Hippocampal formation (tissue), 2 donors: ENCODE measurements around the gene PHLDB2.

Experiments
- DNase-seq, 2 donors: peaks; one replicate each; lab custom pipeline; 2025; lab: John Stamatoyannopoulos, UW

Gene PHLDB2

GRCh38 chr3:111882799-111883198 lies 23.7 kb downstream of the PHLDB2 start:
- no peak for DNase-seq

DNA sequence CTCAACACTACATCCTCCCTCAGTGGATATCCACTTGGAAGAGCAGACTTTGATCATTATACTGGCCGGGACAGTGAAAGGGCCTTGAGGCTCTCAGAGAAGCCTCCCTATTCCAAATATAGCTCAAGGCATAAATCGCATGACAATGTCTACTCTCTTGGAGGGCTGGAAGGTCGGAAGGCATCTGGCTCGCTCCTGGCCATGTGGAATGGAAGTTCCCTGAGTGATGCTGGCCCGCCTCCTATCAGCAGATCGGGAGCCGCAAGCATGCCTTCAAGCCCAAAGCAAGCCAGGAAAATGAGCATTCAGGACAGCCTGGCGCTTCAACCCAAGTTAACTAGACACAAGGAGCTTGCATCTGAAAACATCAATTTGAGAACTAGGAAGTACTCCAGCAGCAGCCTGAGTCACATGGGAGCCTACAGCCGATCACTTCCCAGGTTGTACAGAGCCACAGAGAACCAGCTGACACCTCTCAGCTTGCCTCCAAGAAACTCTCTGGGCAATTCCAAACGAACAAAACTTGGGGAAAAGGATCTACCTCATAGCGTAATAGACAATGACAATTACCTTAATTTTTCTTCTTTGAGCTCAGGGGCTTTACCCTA lies 25.4 kb downstream of the PHLDB2 start:
- no peak for DNase-seq

DNA sequence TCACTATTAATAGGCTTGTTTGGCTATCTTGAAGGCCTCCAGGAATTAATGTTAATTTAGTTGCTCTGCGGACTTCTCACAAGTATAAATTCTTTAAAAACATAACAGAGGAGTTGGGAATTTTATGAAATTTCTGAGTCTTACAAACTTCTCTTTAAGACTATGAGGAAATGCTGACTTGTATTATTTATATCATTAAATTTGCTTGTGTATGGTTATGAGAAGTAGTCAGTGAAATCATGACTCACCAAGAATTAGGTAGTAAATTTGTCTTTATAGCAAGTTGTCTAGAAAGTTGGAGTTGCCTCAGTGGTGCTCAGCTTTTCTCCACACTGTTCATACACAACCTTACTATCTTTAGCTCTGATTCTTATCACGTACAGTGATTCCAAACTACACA lies 26.5 kb downstream of the PHLDB2 start:
- no peak for DNase-seq

DNA sequence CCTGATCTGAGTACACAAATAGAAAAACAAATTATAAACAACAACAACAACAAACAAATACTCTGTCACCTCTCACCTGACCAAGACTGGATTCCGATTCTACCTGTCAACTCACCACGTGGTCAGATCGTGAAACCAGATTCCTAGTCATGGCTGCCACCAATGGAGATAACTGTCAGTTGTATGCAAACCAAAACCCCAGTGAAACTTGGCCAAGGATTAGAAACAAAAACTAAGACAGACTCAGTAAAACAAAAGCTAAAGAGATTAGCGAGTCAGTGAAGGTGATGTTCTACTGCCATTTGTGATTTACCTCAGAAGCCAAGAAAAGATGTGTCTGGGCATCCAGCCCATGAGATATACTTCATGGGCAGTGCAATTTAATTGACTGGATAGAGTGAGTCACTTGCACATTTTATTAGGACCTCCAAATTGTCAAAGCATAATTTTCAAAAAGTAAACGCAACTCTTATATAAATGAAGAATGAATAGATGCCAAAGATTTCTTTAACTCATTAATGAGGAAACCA lies 31.1 kb downstream of the PHLDB2 start:
- no peak for DNase-seq

DNA sequence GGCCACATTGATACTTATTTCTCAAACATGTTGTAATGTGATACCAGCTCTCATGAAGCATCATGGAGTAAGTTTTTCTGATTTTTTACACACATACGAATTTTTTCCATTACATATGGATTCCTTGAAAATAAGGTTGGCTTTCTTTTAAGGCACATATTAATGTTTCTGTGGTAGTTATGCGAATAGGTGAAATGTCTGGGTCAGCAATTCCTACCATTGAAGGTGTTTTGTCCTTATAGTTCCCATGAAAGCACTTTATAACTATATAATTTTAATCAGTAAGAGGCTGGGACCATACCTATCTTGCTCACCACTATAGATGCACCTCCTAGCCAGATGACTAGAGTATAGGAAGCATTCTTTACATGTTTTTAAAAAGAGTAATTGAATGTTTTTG lies 33.0 kb downstream of the PHLDB2 start:
- no peak for DNase-seq

- DNase-seq: peak in 1 of 2 donors; percentile 63
These were observed 36.0 kb downstream of the PHLDB2 start for GRCh38 chr3:111895071-111895470.

DNA sequence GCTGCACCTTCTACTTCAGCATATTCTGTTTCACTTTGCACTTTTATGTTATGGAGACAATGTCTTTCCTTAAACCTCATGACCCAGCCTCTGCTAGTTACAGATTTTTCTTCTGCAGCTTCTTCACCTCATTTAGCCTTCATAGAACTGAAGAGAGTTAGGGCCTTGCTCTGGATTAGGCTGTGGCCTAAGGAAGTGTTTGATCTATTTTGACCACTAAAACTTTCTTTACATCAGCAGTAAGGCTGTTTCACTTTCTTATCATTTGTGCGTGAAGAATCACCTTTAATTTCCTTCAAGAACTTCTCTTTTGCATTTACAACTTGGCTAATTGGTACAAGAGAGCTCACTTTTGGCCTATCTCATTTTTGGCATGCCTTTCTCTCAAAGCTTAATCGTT lies 40.9 kb downstream of the PHLDB2 start:
- no peak for DNase-seq

DNA sequence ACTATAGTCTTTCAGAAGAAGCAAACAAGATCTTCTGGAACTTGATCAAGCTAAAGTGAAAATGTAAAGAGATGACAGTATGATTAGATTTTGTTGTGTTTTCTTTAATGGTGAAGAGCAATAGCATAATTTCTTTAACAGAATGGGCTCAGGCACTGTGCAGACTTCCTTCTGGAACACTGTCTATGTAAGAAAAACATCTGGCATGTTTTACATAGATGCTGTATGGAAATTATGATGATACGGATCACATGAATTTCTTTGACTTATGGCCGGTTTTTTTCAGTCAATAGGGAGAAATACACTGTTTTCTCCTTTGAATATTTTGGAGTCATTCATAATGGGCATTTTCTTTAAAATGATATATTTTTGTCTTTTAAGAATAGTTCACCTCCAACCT lies 42.6 kb downstream of the PHLDB2 start:
- no peak for DNase-seq

- no peak for DNase-seq
These were observed 43.5 kb downstream of the PHLDB2 start for GRCh38 chr3:111902534-111902933.

GRCh38 chr3:111903067-111903511 lies 44.0 kb downstream of the PHLDB2 start:
- DNase-seq: no peak

- no peak for DNase-seq
These were observed 45.5 kb downstream of the PHLDB2 start for GRCh38 chr3:111904376-111905241.

DNA sequence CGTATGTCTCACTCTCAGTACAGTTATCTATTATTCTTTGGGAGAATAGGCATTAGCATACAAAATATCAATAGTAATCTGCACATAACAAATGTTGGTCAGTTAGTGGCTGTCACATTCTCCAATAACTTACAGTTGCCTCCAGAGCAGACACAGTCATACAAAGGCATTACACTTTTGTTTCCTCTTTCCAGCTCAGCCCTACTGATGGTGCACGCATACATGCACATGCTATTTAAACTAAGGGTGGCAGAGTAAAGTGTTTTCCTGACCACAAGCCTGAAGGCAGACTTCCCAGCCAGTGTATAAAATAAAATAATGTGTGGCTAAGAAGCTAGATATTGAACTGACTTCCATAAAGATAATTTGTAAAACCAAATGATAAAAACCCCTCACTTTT lies 47.6 kb downstream of the PHLDB2 start:
- no peak for DNase-seq

- no peak for DNase-seq
These were observed 48.1 kb downstream of the PHLDB2 start for GRCh38 chr3:111907151-111907550.

DNA sequence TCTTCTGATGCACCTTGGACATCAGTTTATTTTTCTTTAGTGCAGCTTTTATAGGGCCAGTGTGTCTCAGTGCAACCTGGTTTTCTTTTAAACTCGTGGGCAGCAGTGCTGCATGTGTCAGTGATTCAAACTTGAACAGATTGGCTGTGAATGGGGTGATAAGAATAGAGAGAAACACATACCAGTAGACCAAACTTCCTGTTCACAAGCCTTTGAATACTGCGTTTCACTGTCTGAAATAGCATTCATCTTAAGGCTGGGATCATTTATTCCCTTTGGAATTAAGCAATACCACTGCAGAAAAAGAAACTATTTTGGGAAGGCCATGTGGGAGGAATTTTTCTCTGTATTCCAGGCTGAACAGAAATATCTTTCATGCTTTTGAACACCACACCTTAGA lies 51.7 kb downstream of the PHLDB2 start:
- peak in 1 of 2 donors; percentile 24 for DNase-seq

DNA sequence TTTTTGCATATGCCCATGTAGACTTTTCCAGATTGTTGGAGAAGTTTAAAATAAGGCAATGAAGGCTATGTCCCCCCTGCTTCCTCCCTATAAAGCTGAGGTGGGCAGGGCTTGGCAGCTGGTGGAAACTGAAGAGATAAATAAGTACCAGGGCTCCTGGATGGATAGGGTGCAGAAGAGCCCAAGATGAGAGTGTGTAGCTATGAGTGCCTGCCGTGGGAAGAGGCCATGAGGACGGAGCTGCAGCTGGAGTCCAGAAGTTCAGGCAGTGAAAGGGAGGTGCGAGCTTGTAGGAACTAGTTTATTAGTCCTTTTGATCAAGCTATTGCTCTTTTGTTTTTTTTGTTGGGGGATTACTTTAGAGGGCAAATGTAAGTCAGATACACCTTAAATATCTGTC lies 52.4 kb downstream of the PHLDB2 start:
- no peak for DNase-seq

DNA sequence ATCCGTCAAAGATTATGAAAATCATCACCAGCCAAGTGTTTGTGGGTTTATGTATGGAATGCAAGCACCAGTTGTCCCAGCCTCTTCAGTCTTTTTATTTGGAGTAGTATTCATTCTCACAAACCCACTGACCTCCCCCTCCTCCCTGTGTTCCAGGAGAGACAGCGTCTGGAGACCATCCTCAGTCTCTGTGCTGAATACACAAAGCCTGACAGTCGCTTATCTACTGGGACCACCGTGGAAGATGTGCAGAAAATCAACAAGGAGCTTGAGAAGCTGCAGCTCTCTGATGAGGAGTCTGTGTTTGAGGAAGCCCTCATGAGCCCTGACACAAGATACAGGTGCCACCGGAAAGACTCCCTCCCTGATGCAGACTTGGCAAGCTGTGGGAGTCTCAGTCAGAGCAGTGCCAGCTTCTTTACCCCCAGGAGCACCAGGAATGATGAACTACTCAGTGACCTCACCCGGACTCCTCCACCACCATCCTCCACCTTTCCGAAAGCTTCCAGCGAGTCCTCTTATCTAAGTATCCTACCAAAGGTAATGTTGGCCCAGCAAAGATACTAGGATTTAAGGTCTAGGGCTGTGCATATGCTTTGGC lies 54.2 kb downstream of the PHLDB2 start:
- no peak for DNase-seq

DNA sequence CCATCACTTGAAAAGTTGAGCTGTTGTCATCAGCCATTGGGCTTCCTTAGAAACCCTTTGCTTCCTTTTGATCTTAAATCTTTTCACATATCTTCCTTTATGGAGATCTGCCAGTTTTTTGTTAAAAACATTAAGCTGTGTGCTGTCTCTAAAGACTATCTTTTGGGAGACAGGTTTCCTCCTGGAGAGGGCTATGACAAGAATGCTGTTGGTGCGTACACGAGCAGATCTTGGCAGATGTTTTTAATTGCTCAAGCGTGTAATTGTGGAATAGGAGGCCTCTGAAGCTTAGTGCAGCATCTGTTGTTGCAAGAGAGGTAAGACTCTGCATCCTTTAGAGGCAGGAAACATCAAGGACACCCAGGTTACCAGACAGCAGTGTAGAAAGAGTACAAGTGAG lies 56.8 kb downstream of the PHLDB2 start:
- DNase-seq: no peak

- no peak for DNase-seq
These were observed 58.2 kb downstream of the PHLDB2 start for GRCh38 chr3:111917300-111917699.

- no peak for DNase-seq
These were observed 60.5 kb downstream of the PHLDB2 start for GRCh38 chr3:111919370-111920065.

- DNase-seq: no peak
These were observed 62.1 kb downstream of the PHLDB2 start for GRCh38 chr3:111921181-111921580.

DNA sequence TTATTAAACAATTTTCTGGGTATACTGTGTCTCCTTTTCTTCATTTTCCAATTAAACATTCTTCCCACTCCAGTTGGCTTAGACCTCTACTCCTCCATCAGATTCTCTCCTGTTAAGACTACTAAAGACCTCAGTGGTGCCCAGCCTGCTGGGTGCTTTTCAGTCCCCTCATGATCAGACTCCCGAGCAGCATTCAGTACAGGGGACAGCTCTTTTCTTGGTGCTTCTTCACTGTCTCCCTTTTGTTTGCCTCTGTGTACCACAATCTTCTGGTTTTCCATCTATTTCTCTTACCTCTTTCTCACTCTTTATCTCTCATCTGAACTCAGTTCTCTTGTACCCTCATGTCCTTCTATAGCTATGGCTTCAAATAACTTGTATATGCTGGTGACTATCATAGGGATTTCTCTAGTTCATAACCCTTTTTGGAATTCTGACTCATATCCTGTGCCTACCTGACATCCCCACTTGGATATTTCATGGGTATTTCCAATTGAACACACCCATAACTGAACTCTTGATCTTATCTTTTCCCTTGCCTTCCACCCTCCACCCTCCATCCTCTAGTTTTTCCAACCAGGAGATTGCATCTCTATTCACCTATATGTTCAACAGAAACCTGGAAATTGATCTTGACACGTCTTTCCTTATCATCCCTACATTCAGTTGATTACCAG lies 64.2 kb downstream of the PHLDB2 start:
- DNase-seq: no peak

DNA sequence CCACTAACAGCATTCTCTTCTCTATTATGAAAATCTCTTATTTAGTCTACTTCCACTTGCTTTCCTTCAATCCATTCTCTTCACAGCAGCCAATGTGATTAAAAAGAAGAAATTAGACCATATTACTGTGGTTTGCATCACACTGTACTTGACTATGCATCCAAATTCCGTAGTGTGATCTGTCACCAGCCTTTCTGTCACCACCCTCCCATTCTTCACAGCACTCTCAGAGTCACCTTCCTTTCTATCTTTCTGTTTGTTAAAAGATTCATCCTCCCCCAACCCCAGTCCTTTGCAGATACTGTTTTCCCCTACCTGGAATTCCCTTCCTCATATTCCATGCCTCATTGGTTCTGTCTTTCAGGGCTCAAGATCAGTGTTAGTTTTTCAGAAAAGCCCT lies 64.7 kb downstream of the PHLDB2 start:
- no peak for DNase-seq
